GM18499 (cell line): ENCODE measurements around the gene TEKT2.

ENCODE experiments used
- ATAC-seq: cut with Tn5 transposase; IDR thresholded peaks from one replicate; pipeline ENCODE4 v1.9.1; 2021; ENCODE audit warnings: moderate number of reproducible peaks; ENCODE audit not compliant: insufficient read depth, unreplicated experiment

TEKT2 gene, protein sequence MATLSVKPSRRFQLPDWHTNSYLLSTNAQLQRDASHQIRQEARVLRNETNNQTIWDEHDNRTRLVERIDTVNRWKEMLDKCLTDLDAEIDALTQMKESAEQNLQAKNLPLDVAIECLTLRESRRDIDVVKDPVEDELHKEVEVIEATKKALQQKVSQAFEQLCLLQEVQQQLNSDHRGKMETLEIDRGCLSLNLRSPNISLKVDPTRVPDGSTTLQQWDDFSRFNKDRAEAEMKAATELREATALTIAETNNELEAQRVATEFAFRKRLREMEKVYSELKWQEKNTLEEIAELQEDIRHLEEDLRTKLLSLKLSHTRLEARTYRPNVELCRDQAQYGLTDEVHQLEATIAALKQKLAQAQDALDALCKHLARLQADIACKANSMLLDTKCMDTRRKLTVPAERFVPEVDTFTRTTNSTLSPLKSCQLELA

DNA sequence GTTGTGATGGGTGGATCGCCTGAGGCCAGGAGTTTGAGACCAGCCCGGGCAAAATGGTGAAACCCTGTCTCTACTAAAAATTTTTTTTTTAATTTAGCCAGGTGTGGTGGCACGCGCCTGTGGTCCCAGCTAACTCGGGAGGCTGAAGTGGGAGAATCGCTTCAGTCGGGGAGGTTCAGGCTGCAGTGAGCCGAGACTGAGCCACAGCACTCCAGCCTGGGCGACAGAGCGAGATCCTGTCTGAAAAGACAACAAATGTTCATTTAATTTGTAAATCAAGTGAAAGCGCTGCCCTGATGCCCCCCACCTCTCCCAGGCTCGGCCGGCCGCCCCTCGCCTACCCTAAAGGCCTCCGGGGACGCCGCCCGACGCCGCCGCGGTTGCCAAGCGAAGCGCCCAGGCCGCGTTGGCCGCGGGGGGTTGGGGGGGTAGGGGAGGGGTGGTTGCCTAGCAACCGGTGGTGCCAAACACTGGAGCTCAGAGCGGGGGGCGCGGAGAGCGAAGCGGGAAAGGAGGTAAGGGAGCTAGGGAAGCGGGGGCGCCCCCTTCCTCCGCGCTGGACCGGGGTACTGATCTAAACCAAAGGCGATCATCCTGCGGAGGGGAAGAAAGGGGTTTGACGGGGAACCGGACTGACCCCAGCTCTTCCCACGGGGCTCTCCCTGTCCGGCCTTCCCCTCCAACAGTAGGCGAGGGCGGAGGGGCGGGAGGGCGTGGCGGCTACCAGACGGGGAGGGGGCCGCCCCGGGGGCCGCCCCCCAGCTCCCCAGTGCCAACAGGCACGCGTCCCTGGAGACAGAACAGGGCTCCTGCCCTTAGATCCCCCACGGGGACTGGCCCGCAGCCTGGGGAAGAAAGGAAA, at the start of gene TEKT2:
TSS of gene TEKT2 (plus strand) at position 460 of the 862 bp plus-strand sequence. CDS start 828 bp downstream, outside the sequence.
- ATAC-seq = no peak

DNA sequence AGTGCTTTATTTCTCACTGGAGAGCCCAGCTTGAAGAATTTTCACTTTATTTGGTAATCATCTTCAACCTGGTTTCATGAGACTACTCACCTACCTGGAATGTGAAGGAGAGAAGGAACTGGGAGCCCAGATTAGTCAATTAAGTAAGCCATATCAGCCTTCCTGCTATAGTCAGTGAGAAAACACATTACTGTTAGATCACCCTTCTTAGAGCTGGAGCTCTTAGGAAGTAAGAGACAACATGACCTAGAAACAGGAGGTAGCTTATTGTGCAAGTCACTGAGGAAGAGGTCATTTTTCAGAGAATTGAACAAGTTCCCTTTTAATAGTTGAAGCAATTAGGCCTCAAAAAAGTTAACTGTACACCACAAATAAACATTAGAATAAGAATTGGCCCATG, 49.2 kb upstream of the TEKT2 start:
- ATAC-seq = no peak

DNA sequence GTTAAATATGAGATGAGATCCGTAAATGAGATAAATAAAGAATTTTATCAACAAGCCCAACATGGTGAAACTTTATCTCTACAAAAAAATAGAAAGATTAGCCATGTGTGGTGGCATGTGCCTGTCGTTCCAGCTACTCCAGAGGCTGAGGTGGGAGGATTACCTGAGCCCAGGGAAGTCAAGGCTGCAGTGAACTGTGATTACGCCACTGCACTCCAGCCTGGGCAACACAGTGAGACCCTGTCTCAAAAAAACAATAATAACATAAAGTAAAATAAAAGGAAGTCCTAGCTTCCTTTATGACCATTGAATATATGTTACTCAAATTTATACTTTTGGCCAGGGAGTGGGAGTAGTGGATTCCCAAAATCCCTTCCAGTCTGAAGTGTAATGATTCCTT, 48.7 kb upstream of the TEKT2 start:
- ATAC-seq = no peak

DNA sequence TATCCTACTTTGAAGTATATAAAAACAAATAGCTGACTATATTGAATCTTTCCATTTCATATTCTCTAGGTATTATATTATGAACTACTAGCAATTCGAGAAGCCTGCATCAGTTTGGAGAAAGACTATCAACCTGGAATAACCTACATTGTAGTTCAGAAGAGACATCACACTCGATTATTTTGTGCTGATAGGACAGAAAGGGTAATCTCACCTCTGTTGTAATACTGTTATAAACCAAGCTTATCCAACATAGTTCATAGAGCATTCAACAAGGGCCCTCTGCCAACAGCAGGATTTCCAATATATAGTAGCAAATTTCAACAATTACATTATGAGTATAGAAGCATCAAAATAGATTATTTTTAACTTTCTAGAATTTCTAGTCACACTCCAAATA, 43.7 kb upstream of the TEKT2 start:
- ATAC-seq = no peak

DNA sequence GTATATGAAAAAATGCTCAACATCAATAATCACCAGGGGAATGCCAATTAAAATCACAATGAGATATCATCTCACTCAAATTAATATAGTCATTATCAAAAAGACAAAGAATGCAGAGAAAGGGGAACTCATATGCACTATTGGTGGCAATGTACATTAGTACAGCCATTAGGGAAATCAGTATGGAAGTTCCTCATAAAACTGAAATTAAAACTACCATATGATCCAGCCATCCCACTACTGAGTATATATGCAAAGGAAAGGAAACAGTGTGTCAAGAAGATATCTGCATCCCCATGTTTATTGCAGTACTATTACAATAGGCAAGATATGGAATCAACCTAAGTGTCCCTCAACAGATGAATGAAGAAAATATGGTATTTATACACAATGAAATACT, 32.1 kb upstream of the TEKT2 start:
- no peak for ATAC-seq

DNA sequence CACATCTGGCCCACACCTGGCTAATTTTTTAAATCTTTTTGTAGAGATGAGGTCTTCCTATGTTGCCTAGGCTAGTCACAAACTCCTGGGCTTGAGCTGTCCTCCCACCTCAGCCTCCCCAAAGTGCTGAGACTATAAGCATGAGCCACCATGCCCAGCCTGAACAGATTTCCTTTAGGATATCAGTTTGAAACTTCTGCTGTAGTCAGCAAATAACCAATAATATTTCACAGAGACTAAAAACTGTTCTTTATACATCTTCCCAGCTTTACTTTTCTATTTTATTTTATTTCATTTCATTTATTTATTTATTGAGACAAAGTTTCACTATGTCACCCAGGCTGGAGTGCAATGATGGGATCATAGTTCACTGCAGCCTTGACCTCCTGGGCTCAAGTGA, 29.9 kb upstream of the TEKT2 start:
- no peak for ATAC-seq

DNA sequence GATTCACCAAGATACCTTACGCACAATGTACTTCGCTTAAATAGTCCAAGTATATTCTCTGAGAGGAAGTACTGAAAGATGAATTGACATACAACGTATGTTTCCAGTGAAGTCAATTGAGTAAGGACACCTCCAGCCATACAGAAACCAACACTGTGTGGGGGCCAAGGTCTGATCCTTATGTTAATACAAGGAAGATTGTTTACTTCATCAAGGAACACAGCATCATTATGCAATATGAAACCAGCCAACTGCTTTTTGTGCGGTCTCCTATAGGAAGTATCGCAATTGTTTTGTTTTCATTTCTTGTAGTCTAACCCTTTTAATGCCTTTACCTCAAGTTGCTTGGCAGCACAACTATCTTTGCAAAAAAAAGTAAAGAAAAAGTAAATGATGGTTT, 28.2 kb upstream of the TEKT2 start:
- no peak for ATAC-seq

DNA sequence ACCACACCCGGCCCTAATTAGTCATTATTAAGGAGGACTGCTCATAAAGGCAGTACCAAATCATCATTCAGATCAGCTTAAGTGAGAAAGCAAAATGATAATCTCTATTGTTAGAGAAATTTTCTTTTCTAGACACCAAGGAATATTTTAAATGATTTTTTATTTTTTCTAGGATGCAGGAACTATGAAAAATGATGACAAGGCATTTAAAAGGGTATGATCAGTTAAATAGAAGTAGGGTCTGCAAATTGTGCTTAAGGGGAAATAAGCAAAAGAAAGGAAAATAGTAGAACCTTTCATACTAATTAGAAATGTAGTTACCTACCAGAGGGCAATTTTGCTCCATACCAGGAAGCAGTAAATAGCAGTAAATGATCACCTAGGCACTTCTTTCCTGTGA, 21.6 kb upstream of the TEKT2 start:
- no peak for ATAC-seq

DNA sequence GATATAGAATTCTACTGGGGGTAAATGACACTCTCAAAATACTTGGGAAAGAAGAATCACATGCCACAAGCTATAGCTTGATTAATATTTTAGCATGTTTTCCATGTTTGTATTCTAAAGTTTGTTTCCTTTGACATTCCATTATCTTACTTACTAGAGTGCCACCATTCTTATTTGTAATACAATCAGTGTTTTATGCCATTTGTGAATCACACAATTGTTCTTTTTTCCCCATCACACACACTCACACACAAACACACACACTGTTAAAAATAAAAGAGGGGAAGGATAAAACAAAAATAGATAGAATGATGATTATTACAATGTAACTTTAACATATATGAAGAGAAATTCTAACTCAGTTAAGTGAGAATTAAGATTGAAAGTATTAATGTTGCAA, 16.0 kb upstream of the TEKT2 start:
- ATAC-seq = no peak

DNA sequence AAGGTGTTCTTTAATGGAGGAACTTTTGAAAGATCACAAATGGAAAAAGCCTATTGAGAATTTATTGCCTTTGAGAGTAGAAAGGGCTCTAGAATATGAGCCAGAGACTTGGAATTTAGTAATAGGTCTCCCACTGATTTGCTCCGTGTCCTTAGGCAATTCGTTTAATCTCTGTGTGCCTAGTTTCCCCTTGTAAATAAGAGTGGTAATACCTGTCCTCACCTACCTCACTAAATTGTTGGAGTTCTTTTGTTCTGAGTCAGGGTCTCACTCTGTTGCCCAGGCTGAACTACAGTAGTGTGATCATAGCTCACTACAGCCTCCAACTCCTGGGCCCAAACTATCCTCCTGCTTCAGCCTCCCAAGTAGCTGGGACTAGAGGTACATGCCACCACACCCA, 15.0 kb upstream of the TEKT2 start:
- ATAC-seq = no peak

DNA sequence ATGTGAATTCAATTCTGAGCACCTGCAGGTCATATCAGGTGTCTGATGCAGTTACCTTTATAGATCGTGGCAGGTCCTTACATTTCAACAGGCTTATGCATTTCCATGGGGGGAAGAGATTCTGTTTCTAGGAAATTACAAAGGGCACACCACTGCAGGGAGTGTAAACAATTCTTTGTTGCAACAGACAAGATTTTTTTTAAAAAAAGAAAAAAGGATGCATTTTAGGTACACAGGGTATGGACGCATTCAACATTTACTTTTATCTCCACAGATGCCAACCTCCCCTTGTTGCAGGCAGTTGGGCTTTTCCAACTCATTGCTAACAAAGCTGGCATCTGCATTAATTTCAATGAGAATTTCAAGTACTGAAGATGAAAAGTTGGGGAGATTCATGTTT, 13.5 kb upstream of the TEKT2 start:
- ATAC-seq = no peak

DNA sequence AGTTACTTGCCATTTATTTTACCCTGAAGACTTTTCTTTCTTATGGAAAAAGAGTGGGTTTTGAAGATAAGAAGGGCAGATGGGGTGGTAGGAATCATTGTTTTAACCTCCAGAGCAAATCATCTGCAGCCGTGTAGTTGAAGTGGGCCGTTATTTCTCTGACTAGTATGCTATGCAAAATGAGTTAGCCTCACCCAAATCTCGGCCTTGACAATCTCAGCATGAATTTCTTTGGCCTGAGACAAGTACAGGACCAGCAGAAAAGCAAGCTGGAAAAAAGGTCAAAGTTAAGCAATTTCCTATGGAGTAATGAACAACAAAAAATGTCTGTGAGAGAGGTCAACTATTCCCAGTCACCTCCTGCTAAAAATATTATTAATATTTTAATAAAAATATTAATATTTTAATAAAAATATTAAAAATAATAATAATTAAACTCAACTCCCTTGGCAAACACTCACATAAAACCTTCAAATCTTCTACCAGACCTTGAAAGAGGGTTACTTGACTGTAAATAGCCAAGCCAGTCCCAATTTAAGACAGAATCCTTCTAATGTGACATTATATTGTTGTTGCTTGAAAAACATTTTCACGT, 6.8 kb upstream of the TEKT2 start:
- ATAC-seq = no peak

DNA sequence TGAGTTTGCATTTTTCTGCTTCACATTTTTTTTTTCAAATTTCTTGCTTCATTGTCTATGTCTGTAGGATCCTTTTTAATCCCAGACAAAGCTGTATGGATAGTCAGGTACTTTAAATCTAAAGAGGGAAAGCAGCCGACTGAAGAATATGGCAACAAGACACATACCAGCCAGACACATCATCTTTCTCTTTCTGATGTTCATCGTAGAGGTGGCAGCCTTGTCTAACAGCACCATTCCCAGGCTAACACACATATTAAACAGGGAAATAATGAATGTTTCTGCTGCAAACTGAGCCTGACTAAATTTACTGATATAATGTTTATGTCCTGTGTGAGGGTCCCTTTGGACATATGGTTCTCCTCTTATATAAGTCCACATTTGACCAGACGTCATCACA, 3.7 kb upstream of the TEKT2 start:
- ATAC-seq = no peak

DNA sequence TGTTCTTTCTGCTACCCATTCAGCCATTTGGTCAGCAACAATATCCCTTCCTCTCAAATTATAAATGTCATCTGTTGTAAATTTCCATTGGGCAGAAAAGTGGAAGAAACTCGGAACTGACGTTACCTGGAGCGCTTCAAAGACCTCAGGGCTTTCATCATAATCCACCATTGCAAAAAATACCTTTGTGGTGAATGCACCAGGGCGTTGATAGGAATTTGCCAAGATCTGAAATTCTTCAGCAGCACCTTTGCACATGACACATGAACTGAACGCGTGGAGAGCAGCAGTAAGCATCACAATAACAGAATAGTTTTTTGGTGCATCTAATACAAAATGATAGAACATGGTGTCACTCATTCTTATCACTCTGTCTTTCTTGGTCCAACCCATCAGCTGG, 3.1 kb upstream of the TEKT2 start:
- ATAC-seq = no peak

DNA sequence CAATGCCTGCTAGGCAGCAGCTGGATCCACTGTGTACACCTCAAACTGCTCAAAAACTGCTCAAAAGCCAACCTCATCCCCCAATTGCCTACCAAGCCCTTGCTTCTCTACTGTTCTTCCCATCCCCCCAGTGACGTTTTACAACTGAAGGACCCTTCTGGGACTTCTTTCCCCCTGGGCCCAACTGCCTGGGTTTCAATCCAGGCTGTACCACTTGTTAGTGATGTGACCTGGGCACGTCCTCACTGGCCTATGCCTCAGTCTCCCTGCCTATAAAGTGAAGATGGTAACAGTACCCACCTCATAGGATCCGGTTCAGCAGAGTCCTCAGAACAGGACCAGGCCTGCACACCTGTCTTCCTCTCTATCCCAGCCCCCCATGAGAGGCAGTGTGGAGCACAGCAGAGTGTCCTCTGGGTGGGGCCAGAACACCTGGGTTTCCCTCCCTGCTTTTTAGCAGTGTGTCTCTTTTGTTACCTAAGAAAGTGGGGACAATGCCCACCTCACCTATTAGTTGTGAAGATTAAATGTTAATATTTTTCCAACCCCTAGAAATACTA, 1.9 kb upstream of the TEKT2 start:
- no peak for ATAC-seq

DNA sequence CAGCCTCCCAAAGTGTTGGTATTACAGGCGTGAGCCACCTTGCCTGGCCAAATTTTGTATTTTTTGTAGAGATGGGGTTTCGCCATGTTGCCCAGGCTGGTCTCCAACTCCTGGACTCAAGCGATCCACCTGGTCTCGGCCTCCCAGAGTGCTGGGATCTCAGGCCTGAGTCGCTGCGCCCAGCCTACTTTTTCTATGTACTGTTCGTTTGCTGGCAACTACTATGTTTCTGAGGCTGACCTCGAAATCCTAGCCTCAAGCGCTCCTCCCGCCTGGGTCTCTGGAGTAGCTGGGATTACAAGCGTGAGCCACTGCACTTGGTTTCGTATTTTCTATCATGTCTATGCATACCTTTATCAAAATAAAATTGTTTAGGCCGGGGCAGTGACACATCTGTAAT, 675 bp upstream of the TEKT2 start:
- no peak for ATAC-seq

DNA sequence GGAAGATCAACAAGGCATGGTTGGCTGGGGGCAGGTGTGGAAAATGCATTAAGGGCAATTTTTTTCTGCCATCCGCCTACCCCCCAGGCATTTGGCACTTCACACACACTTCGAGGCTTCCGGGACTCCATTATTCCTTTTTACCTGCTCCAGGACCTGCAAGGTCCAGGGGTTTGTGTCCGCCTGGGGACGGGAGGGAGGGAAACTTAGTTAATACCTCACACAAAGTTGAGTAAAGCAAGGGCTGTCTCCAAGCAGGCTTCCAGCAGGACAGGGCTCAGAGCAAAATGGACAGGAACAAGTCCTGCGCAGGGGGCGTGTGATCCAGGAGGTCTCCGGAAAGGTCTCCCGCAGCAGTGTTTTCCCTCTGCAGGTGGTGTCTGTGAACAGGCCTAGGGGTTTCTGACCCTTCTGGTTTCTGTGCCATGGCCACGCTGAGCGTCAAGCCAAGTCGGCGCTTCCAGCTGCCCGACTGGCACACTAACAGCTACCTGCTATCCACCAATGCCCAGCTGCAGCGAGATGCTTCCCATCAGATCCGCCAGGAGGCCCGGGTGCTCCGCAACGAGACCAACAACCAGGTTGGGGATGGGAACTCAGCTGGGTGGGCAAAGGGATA, 712 bp downstream of the TEKT2 start:
- ATAC-seq = no peak

DNA sequence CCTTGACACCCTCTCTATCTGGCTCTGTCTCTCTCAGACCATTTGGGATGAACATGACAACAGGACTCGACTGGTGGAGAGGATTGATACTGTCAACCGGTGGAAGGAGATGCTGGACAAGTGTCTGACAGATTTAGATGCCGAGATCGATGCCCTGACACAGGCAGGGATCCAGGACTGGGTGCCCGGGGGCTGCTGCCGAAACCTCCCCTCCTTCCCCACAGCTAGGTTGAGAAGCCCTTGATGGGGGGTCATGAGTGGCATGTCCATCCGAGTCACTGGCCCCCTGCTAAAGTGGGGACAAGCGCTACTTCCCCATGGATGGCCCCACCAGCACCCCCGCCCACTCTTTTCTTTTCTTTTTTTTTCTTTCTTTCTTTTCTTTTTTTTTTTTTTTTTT, 1.2 kb downstream of the TEKT2 start:
- ATAC-seq = no peak

DNA sequence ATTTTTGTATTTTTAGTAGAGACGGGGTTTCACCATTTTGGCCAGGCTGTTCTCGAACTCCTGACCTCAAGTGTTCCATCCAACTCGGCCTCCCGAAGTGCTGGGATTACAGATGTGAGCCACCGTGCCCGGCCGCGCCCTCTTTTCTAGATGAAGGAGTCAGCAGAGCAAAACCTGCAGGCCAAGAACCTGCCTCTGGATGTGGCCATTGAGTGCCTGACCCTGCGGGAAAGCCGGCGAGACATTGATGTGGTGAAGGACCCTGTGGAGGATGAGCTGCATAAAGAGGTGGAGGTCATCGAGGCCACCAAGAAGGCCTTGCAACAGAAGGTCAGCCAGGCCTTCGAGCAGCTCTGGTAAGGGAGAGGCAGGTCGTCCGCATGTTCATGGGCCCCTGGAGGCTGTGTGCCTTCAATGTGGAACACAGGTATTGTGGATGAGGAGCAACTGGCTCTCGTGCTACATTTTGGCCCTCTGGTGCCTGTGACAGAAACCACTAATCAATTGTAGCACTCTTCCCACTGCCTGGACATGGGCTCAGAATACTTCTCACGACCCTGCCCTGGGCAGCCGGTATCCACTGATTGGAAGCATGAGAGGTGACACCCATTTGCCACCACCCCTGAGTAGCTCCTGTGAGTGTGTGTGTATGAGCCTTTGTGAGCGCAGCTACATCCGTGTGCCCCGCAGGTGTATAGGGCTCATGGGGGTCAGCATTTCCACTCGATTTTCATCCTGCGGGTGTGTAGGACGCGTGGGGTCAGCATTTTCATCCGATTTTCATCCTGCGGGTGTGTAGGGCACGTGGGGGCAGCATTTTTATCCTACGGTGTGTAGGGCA, 2.0 kb downstream of the TEKT2 start:
- ATAC-seq = no peak
